ENCODE data around the gene C11orf54.

The C11orf54 gene

GRCh38 chr11:93775289-93775688, 33.8 kb downstream of the C11orf54 start:
- H3K4me1 ChIP-seq (ENCODE audit: control insufficient read depth, insufficient read depth, low read length): no peaks in the 10 kb centered on the region
- H3K27me3 ChIP-seq (ENCODE audit: control insufficient read depth, insufficient read depth, low read length): no peaks in the 10 kb centered on the region
- no peak overlapping the region for H3K4me3 ChIP-seq (ENCODE audit: low read length)
- H3K9ac ChIP-seq (ENCODE audit: low read length): no peak overlapping the region
- no peaks in the 10 kb centered on the region for H3K36me3 ChIP-seq (ENCODE audit: control insufficient read depth, insufficient read depth, low read length)
- no peak overlapping the region for H3K27ac ChIP-seq (ENCODE audit: low read depth, low read length)

GRCh38 chr11:93783362-93783761, 41.9 kb downstream of the C11orf54 start:
- Histone ChIP-seq H3K36me3 (ENCODE audit: control insufficient read depth, insufficient read depth, low read length) (no peaks in the 10 kb centered on the region), H3K27me3 (ENCODE audit: control insufficient read depth, insufficient read depth, low read length) (no peaks in the 10 kb centered on the region), H3K9ac (ENCODE audit: low read length) (no peak overlapping the region), H3K4me1 (ENCODE audit: control insufficient read depth, insufficient read depth, low read length) (peaks cover 15% of the 10 kb centered on the region), H3K4me3 (ENCODE audit: low read length) (peak overlapping the region; percentile 96), H3K27ac (ENCODE audit: low read depth, low read length) (peak overlapping the region; percentile 98)

GRCh38 chr11:93783765-93784144, 42.3 kb downstream of the C11orf54 start:
- Histone ChIP-seq H3K27me3 (ENCODE audit: control insufficient read depth, insufficient read depth, low read length) (no peaks in the 10 kb centered on the region), H3K9ac (ENCODE audit: low read length) (no peak overlapping the region), H3K36me3 (ENCODE audit: control insufficient read depth, insufficient read depth, low read length) (no peaks in the 10 kb centered on the region), H3K27ac (ENCODE audit: low read depth, low read length) (peak overlapping the region; percentile 98), H3K4me1 (ENCODE audit: control insufficient read depth, insufficient read depth, low read length) (peaks cover 15% of the 10 kb centered on the region), H3K4me3 (ENCODE audit: low read length) (peak overlapping the region; percentile 96)

GRCh38 chr11:93784145-93784934, 42.9 kb downstream of the C11orf54 start, which contains the start of gene MED17:
Gene MED17, plus strand, starts transcription at chr11:93784282. Its CDS starts 232 bp downstream, at chr11:93784514.
- peak within 1 kb of the TSS; percentile 100 for H3K9ac ChIP-seq (ENCODE audit: low read length)
- peaks cover 15% of the 10 kb centered on the region for H3K4me1 ChIP-seq (ENCODE audit: control insufficient read depth, insufficient read depth, low read length)
- no peaks in the 10 kb centered on the region for H3K36me3 ChIP-seq (ENCODE audit: control insufficient read depth, insufficient read depth, low read length)
- peak within 1 kb of the TSS; percentile 98 for H3K27ac ChIP-seq (ENCODE audit: low read depth, low read length)
- H3K4me3 ChIP-seq (ENCODE audit: low read length): peak within 1 kb of the TSS; percentile 96
- no peaks in the 10 kb centered on the region for H3K27me3 ChIP-seq (ENCODE audit: control insufficient read depth, insufficient read depth, low read length)

- peak overlapping the region; percentile 96 for H3K4me3 ChIP-seq (ENCODE audit: low read length)
- peak overlapping the region; percentile 100 for H3K9ac ChIP-seq (ENCODE audit: low read length)
- H3K27me3 ChIP-seq (ENCODE audit: control insufficient read depth, insufficient read depth, low read length): no peaks in the 10 kb centered on the region
- H3K4me1 ChIP-seq (ENCODE audit: control insufficient read depth, insufficient read depth, low read length): peaks cover 15% of the 10 kb centered on the region
- peak overlapping the region; percentile 98 for H3K27ac ChIP-seq (ENCODE audit: low read depth, low read length)
- H3K36me3 ChIP-seq (ENCODE audit: control insufficient read depth, insufficient read depth, low read length): no peaks in the 10 kb centered on the region
These were observed 43.5 kb downstream of the C11orf54 start for GRCh38 chr11:93784935-93785360.

GRCh38 chr11:93791493-93791892, 50.0 kb downstream of the C11orf54 start:
- no peak overlapping the region for H3K4me3 ChIP-seq (ENCODE audit: low read length)
- peaks cover 6% of the 10 kb centered on the region for H3K4me1 ChIP-seq (ENCODE audit: control insufficient read depth, insufficient read depth, low read length)
- no peak overlapping the region for H3K9ac ChIP-seq (ENCODE audit: low read length)
- H3K27me3 ChIP-seq (ENCODE audit: control insufficient read depth, insufficient read depth, low read length): no peaks in the 10 kb centered on the region
- no peak overlapping the region for H3K27ac ChIP-seq (ENCODE audit: low read depth, low read length)
- H3K36me3 ChIP-seq (ENCODE audit: control insufficient read depth, insufficient read depth, low read length): peaks cover 22% of the 10 kb centered on the region

GRCh38 chr11:93796441-93797231, 55.2 kb downstream of the C11orf54 start:
- Histone ChIP-seq H3K4me1 (ENCODE audit: control insufficient read depth, insufficient read depth, low read length) (no peaks in the 10 kb centered on the region), H3K9ac (ENCODE audit: low read length) (no peak overlapping the region), H3K27ac (ENCODE audit: low read depth, low read length) (no peak overlapping the region), H3K36me3 (ENCODE audit: control insufficient read depth, insufficient read depth, low read length) (peaks cover 24% of the 10 kb centered on the region), H3K27me3 (ENCODE audit: control insufficient read depth, insufficient read depth, low read length) (no peaks in the 10 kb centered on the region), H3K4me3 (ENCODE audit: low read length) (no peak overlapping the region)

GRCh38 chr11:93801366-93801765, 59.9 kb downstream of the C11orf54 start:
- H3K36me3 ChIP-seq (ENCODE audit: control insufficient read depth, insufficient read depth, low read length): peaks cover 22% of the 10 kb centered on the region

GRCh38 chr11:93804879-93805278, 63.4 kb downstream of the C11orf54 start:
- Histone ChIP-seq H3K36me3 (ENCODE audit: control insufficient read depth, insufficient read depth, low read length) (peaks cover 28% of the 10 kb centered on the region), H3K4me3 (ENCODE audit: low read length) (no peak overlapping the region), H3K27ac (ENCODE audit: low read depth, low read length) (no peak overlapping the region), H3K27me3 (ENCODE audit: control insufficient read depth, insufficient read depth, low read length) (no peaks in the 10 kb centered on the region), H3K4me1 (ENCODE audit: control insufficient read depth, insufficient read depth, low read length) (no peaks in the 10 kb centered on the region), H3K9ac (ENCODE audit: low read length) (no peak overlapping the region)

More at GRCh38 chr11:93801366-93801765, 59.9 kb downstream of the C11orf54 start:
- no peak overlapping the region for H3K9ac ChIP-seq (ENCODE audit: low read length)
- H3K4me1 ChIP-seq (ENCODE audit: control insufficient read depth, insufficient read depth, low read length): no peaks in the 10 kb centered on the region
- H3K27ac ChIP-seq (ENCODE audit: low read depth, low read length): no peak overlapping the region
- no peak overlapping the region for H3K4me3 ChIP-seq (ENCODE audit: low read length)
- no peaks in the 10 kb centered on the region for H3K27me3 ChIP-seq (ENCODE audit: control insufficient read depth, insufficient read depth, low read length)

- H3K36me3 ChIP-seq (ENCODE audit: control insufficient read depth, insufficient read depth, low read length): peaks cover 37% of the 10 kb centered on the region
These were observed 66.5 kb downstream of the C11orf54 start for GRCh38 chr11:93807980-93808379.

GRCh38 chr11:93813974-93814373, 72.5 kb downstream of the C11orf54 start:
- no peak overlapping the region for H3K27ac ChIP-seq (ENCODE audit: low read depth, low read length)
- H3K9ac ChIP-seq (ENCODE audit: low read length): no peak overlapping the region
- peaks cover 19% of the 10 kb centered on the region for H3K36me3 ChIP-seq (ENCODE audit: control insufficient read depth, insufficient read depth, low read length)
- H3K4me3 ChIP-seq (ENCODE audit: low read length): no peak overlapping the region
- H3K4me1 ChIP-seq (ENCODE audit: control insufficient read depth, insufficient read depth, low read length): peaks cover 6% of the 10 kb centered on the region
- H3K27me3 ChIP-seq (ENCODE audit: control insufficient read depth, insufficient read depth, low read length): no peaks in the 10 kb centered on the region

More at GRCh38 chr11:93807980-93808379, 66.5 kb downstream of the C11orf54 start:
- H3K4me3 ChIP-seq (ENCODE audit: low read length): no peak overlapping the region
- H3K27ac ChIP-seq (ENCODE audit: low read depth, low read length): no peak overlapping the region
- no peaks in the 10 kb centered on the region for H3K27me3 ChIP-seq (ENCODE audit: control insufficient read depth, insufficient read depth, low read length)
- no peaks in the 10 kb centered on the region for H3K4me1 ChIP-seq (ENCODE audit: control insufficient read depth, insufficient read depth, low read length)
- no peak overlapping the region for H3K9ac ChIP-seq (ENCODE audit: low read length)

All from rectal smooth muscle tissue (tissue), 1 donor.